AG10803 (cell line): ENCODE data around the gene ADCY9.

ENCODE experiments used
- DNase-seq: peaks from one replicate; pipeline ENCODE4 v3.0.0; 2010; ENCODE audit warnings: low read depth
- H3K4me3 ChIP-seq: 2 replicates; pipeline ENCODE4 v1.5.1; 2011; ENCODE audit warnings: mild to moderate bottlenecking, low read length, control low read depth
- CTCF ChIP-seq: conservative IDR thresholded peaks from 2 replicates; pipeline ENCODE4 v1.5.1; 2011; ENCODE audit warnings: mild to moderate bottlenecking, low read length, control low read depth, inconsistent platforms

Gene ADCY9

GRCh38 chr16:3987231-3987630 is 129.0 kb downstream of the ADCY9 start:
- H3K4me3 ChIP-seq = no peak overlapping the region
- DNase-seq = no peak
- no peak for TF ChIP-seq CTCF

DNA sequence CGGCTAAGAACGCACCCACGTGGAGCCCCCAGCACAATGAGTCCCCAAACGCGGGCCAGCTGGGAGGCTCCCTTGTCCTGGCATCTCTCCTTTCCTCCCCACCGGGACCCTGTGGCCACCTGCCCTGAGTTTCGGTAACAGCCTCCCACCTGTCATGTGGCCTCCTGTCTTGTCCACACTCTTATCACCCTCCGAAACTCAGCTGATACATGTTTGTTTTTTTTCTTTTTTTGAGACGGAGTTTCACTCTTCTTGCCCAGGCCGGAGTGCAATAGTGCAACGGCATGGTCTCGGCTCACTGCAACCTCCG is 130.1 kb downstream of the ADCY9 start:
- TF ChIP-seq CTCF = no peak
- no peak for DNase-seq
- no peak overlapping the region for H3K4me3 ChIP-seq

DNA sequence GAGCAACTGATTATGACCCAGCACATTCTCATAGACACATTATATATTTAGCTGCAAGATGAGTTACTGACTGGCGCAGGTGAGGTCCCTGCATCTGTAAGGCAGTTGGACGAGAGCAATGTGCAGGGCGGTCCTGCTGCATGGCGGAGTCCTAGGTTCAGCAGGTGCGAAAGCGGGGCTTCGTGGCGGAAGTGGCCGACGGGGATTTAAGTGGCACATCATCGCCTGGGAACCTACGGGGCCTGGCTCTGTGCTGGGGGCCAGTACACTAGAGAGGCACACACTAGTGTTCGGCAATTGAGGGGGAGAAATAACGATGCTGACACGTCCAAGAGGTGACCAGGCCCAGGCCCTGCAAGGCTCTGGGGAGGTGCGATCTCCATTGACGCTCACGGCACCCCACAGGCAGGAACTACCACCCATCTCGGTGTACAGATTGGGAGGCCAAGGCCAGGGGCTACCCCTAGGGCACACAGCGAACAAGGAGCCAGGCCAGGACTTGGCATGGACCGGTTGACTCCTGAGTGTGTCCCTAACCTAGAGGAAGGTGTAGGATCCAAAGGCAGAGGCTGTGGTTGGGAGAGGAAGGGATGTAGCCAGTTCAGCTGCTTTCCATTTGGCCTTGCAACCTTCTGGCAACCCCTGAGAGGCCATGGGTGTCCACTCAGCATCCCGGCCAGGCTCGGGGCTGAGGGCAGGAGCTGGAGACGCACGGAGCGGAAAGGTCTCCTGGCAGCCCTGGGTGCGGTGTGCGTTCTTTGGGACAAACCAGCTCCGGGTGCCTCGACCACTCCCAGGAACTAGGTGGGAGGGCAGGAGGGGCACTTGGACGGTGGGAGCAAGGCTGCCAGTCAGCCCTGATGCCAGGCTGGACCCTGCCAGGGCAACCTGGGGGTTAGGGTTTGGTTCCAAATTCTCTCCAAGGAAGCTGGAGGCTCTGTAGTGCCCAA is 131.9 kb downstream of the ADCY9 start:
- TF ChIP-seq CTCF = no peak
- H3K4me3 ChIP-seq = no peak overlapping the region
- no peak for DNase-seq

GRCh38 chr16:3983081-3983520 is 133.1 kb downstream of the ADCY9 start:
- DNase-seq = peak; percentile 54
- peak; percentile 79 for TF ChIP-seq CTCF
- no peak overlapping the region for H3K4me3 ChIP-seq

- no peak for TF ChIP-seq CTCF
- no peak overlapping the region for H3K4me3 ChIP-seq
- DNase-seq = no peak
Measured at GRCh38 chr16:3982216-3982615, 134.0 kb downstream of the ADCY9 start.

DNA sequence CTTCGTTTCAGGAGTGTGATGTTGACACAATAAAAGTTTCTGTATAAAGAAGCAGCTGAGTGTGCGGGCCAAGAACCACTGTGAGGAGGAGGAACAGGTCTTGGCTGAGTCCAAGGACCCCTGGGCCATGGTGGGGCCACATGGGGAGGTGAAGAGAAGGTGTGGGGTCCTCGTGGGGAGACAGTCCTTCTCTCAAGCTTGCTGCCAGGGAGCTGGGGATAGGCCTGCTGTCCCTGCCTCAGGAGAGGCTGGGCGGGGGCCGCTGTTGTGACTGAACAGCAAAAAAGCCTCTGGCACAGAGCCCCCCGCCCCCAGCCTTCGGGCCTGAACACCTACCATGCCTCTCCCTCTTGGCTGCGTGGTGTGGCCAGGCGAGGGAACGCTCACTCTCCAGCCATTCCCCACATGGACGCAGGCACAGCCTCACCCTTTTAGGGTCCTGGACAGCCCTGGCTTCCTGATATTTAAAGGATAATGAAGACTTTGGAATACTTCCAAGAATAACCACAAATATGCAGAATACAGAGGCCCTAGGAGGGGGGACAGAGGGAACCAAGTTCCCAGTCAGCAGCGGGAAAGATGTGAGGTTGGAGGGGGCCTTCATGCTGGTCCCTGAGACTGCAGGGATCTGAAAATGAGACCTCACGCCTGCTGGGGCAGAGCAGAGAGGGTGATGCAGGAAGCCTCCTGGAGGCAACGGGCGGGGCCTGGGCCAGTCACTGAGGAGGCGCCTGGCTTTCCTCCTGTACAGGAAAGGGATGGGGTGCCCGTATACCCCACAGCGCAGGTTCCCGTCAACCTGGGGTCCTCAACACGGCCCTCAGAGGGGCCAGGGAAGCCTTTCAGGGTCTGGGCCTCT is 135.8 kb downstream of the ADCY9 start:
- DNase-seq = peak; percentile 71
- TF ChIP-seq CTCF = no peak
- H3K4me3 ChIP-seq = no peak overlapping the region
